HG02870 (cell line): ENCODE data around the gene CACNA1F.

Experiments
- ATAC-seq: cut with Tn5 transposase; IDR thresholded peaks from one replicate; pipeline ENCODE4 v1.9.1; 2021; ENCODE audit warnings: mild to moderate bottlenecking, moderate library complexity; ENCODE audit not compliant: unreplicated experiment

CACNA1F gene

GRCh38 chrX:49231333-49232000, 1.7 kb downstream of the CACNA1F start:
- ATAC-seq: no peak

- peak; percentile 59 for ATAC-seq
Observed at GRCh38 chrX:49230500-49231232, 2.5 kb downstream of the CACNA1F start.

- no peak for ATAC-seq
Observed at GRCh38 chrX:49228185-49228584, 5.0 kb downstream of the CACNA1F start.

- no peak for ATAC-seq
Observed at GRCh38 chrX:49227726-49228125, 5.4 kb downstream of the CACNA1F start.

- no peak for ATAC-seq
Observed at GRCh38 chrX:49226946-49227345, 6.2 kb downstream of the CACNA1F start.

- no peak for ATAC-seq
Observed at GRCh38 chrX:49225858-49226257, 7.3 kb downstream of the CACNA1F start.

- ATAC-seq: no peak
Observed at GRCh38 chrX:49221868-49222267, 11.3 kb downstream of the CACNA1F start.

GRCh38 chrX:49220100-49220499, 13.0 kb downstream of the CACNA1F start:
- ATAC-seq: no peak

GRCh38 chrX:49214996-49215526, 18.1 kb downstream of the CACNA1F start:
- ATAC-seq: no peak

- ATAC-seq: no peak
Observed at GRCh38 chrX:49214416-49214815, 18.7 kb downstream of the CACNA1F start.

- no peak for ATAC-seq
Observed at GRCh38 chrX:49212861-49213260, 20.3 kb downstream of the CACNA1F start.

- ATAC-seq: no peak
Observed at GRCh38 chrX:49212209-49212608, 20.9 kb downstream of the CACNA1F start.

- ATAC-seq: no peak
Observed at GRCh38 chrX:49211074-49211473, 22.1 kb downstream of the CACNA1F start.

GRCh38 chrX:49210406-49210805, 22.7 kb downstream of the CACNA1F start:
- ATAC-seq: no peak

- ATAC-seq: no peak
Observed at GRCh38 chrX:49209434-49210251, 23.5 kb downstream of the CACNA1F start.

GRCh38 chrX:49208399-49208798, 24.7 kb downstream of the CACNA1F start:
- no peak for ATAC-seq

- ATAC-seq: no peak
Observed at GRCh38 chrX:49206543-49206942, 26.6 kb downstream of the CACNA1F start.

GRCh38 chrX:49205443-49205842, 27.7 kb downstream of the CACNA1F start:
- ATAC-seq: no peak

- no peak for ATAC-seq
Observed at GRCh38 chrX:49204709-49205108, 28.4 kb downstream of the CACNA1F start.

GRCh38 chrX:49204017-49204416, 29.1 kb downstream of the CACNA1F start:
- no peak for ATAC-seq

GRCh38 chrX:49203536-49203935, 29.6 kb downstream of the CACNA1F start:
- ATAC-seq: no peak
